Suprapubic skin (tissue), 4 donors: ENCODE data around the gene EBP.

ENCODE experiments used
- CTCF ChIP-seq, 2 donors: fragments of 200-600 bp in 1 of 2; fragments of 450-650 bp in 1 of 2; sonication (generic) in 1 of 2; IDR thresholded peaks; one replicate each; pipeline ENCODE4 v1.5.1; 2016 to 2019; ENCODE audit warnings: antibody characterized with exemption in 2 of 2, mild to moderate bottlenecking in 1 of 2, moderate library complexity in 1 of 2
- EP300 ChIP-seq: sonication (generic); formaldehyde crosslinking; IDR thresholded peaks from one replicate; pipeline ENCODE4 v1.6.1; 2017; ENCODE audit warnings: antibody characterized with exemption
- POLR2A ChIP-seq, 2 donors: fragments of 450-650 bp; IDR thresholded peaks; one replicate each; pipeline ENCODE4 v1.6.1; 2017; ENCODE audit warnings: antibody characterized with exemption in 2 of 2, mild to moderate bottlenecking in 2 of 2, moderate library complexity in 2 of 2
- POLR2AphosphoS5 ChIP-seq, 3 donors: sonication (generic); formaldehyde crosslinking; IDR thresholded peaks; one replicate each; pipeline ENCODE4 v1.6.1; 2017; ENCODE audit warnings: antibody characterized with exemption in 3 of 3

GRCh38 chrX:48560681-48561080, 39.1 kb downstream of the EBP start:
- TF ChIP-seq POLR2AphosphoS5 (IDR thresholded peaks at IDR 0.05) = no peak
- no peak for TF ChIP-seq POLR2A (IDR thresholded peaks at IDR 0.05)
- TF ChIP-seq CTCF (IDR thresholded peaks at IDR 0.05) = no peak
- TF ChIP-seq EP300 = no peak
